Right kidney (tissue), 9 donors: Measurements from ENCODE around the gene CCP110.

Source experiments
- DNase-seq: peaks from one replicate; pipeline ENCODE4 v3.0.0-alpha.2; 2016
- long read RNA-seq, 8 donors: transcript quantifications; one replicate each; lab custom pipeline, GENCODE V29; 2026

Gene CCP110
- long read RNA-seq, donor 1, partial matches to known transcripts: 0 of 2 reads
- long read RNA-seq, donor 1, other reads (novel, unspliced or antisense): 0 of 2 reads
- long read RNA-seq, donor 2: 0 reads
- long read RNA-seq, donor 3, partial matches to known transcripts: 0 of 1 reads
- long read RNA-seq, donor 3, other reads (novel, unspliced or antisense): 0 of 1 reads
- long read RNA-seq, donor 4, full-length matches to known transcripts: 1 of 1 reads
- long read RNA-seq, donor 4, partial matches to known transcripts: 0 of 1 reads
- long read RNA-seq, donor 4, other reads (novel, unspliced or antisense): 0 of 1 reads
- long read RNA-seq, donor 5, partial matches to known transcripts: 8 of 8 reads
- long read RNA-seq, donor 5, other reads (novel, unspliced or antisense): 0 of 8 reads
- long read RNA-seq, donor 6, partial matches to known transcripts: 5 of 5 reads
- long read RNA-seq, donor 6, other reads (novel, unspliced or antisense): 0 of 5 reads
- long read RNA-seq, donor 7: 0 reads
- long read RNA-seq, donor 8: 0 reads

DNA sequence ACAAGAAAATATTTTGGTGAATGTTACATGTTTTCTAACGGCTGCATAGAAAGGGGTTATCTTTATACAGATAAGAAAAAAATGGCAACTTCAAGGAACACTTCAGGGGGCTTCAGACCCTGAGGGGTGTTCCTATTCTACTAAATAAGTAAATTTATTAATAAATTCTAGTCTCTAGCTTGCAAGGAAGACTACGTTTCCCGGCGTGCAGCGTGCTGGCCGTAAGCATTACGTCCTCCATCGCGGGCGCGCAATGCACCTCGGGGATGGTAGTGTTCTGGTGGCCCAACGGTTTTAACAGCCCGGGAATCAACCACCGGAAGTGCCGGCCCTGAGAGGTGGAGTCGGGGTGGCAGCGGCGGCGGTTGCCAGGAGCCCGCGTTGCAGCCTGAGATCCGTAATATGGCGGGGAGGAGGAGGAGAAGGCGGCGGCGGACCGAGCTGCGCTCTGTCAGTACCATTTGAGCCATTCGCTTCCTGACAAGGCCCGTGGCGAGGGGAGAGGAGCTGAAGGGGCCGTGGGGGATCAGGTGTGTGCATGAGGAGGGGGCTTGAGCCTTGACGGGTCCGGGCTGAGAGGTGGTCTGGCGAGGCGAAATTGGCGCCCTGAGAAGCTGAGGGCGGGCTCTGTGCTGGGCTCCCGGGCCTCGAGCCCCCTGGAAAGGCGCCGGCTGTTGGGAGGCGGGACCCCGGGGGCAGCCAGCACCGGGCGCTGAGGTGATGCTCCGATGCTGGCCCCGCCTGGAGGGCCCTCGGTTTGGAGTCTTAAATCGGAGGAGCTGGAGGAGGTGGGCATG is at the start of gene CCP110:
Gene CCP110, plus strand, starts transcription at position 384 of the 797 bp plus-strand sequence. CDS start 3,940 bp downstream, outside the sequence.
- DNase-seq: peak; percentile 82

DNA sequence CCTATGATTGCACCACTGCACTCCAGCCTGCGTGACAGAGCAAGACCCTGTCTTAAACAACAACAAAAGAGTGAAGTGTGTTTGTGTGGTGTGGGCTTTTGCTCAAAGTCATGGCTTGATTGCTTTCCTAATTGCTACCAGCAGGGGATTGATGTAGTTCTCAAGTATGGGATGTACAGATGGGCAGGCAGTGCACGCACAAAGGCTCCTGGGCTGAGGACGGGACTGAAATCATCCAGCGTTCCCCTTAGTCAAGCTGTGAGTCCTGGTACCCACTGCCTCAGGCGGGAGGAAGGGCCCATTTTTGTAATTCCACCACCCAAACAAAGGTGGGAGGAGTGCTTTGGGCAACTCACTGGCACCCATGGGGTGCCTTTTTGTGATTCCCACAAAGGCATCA is 49.1 kb upstream of the CCP110 start:
- no peak for DNase-seq

GRCh38 chr16:19478505-19478904 is 45.2 kb upstream of the CCP110 start:
- DNase-seq: no peak

DNA sequence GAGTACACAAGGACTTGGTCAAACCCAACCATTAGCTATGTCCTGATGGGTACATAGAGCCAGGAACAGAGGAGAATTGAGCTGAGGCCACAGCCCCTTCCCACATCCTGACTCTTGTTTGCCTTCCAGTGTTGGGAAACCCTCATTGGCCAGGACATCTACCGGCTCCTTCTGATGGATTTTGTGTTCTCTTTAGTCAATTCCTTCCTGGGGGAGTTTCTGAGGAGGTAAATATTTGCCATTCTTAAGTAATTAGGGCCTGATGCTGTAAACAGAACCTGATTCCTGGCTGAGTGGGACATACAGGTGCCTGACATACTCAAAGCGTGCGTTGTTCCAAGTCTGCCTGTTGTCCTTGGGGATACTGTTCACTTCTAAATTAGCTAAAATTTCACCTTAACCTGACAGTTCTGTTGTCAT is 44.4 kb upstream of the CCP110 start:
- no peak for DNase-seq

DNA sequence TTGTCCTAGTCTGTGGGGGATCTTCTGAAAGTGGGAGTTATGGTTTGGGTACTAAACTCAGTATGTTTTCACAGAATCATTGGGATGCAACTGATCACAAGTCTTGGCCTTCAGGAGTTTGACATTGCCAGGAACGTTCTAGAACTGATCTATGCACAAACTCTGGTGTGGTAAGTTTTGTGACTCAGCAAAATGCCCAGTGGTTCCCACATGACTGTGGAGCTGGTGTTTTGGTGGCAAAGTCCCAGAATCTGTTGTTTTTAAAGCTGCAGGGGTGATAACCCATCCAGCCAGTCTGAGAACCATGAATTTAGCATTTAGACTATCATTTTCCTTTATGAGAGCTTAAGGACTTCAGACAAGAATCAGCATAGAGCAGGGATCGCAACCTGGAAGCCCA is 42.4 kb upstream of the CCP110 start:
- DNase-seq: no peak

DNA sequence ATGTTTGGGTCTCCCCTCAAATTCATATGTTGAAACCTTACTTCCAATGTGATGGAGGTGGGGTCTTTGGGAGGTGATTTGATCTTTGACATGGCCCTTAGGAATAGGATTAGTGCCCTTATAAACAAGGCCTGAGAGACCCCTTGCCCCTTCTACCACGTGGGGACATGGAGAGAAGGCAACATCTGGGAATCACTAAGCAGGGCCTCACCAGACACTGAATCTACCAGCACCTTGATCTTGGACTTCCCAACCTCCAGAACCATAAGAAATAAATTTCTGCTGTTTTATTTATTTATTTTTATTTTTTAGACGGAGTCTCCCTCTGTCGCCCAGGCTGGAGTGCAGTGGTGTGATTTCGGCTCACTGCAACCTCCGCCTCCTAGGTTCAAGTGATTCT is 42.0 kb upstream of the CCP110 start:
- no peak for DNase-seq

DNA sequence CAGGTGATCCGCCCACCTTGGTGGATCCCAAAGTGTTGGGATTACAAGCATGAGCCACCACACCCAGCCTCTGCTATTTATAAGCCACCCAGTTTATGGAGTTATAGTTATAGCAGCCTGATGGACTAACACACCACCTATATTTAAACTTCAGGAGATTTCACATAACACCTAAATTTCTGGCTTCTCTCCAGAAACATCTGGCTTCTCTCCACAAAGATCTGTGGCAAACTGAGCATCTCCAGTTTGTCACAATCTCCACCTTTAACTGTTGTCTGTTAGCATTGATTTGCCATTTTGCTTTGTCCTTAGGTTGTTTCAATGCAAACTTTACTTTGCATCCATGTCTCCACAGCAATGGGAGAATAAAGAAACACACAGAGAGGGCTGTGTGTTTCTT is 41.5 kb upstream of the CCP110 start:
- DNase-seq: no peak

- DNase-seq: no peak
Observed at GRCh38 chr16:19484096-19484495, 39.6 kb upstream of the CCP110 start.

DNA sequence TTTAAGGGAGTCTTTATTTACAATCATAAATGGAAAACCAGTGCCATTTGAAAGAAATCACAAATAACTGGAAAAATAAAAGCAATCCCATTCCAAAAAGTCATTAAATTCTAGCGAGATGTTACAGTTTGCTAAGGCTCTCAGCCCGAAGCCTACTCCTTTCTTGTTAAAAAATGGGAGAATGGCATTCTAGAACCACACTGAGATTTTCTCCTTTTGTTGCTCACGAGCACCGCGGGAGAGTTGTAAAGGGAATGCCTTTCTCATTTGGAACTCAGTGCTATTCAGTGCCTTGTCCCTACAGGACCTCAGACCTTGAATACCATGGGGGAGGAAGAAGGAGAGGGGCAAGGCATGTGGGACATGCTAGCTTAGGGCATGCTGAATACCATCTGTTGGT is 38.1 kb upstream of the CCP110 start:
- no peak for DNase-seq

GRCh38 chr16:19486051-19486450 is 37.7 kb upstream of the CCP110 start:
- DNase-seq: no peak

DNA sequence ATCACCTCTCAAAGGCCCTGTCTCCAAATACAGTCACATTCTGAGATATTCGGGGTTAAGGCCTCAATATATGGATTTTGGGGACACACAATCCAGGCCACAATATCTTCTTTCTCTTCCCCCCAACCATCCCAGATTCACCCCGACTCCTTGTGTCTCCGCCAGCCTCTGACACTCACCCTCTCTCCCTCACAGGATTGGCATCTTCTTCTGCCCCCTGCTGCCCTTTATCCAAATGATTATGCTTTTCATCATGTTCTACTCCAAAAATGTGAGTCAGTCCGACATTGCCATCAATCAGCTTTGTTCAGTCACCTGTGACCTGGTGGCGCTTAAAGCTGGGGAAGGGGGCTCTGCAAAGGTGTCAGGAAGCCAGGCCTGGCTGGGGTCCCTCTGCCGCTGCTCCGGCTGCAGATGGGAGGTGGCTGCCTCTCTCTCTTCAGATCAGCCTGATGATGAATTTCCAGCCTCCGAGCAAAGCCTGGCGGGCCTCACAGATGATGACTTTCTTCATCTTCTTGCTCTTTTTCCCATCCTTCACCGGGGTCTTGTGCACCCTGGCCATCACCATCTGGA is 36.9 kb upstream of the CCP110 start:
- no peak for DNase-seq

DNA sequence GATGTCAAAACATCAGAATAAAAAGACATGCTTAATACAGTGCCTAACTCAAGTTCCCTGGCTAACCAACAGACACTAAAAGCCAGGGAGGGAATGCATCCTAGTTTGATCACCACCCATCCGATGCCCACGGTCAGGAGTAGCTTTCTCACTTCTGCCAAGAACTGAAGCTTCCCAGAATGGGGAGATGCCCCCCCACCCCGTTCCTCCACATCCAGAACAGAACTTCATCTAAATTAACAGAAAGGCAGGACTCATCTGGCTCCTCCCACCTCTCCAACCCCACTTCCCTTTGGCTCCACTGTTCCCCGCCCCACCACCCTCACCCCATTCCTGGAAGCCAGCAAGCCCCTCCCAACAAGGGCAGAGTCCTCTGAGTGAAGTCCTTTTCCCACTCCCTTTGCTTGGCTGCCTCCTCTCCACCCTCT is 35.5 kb upstream of the CCP110 start:
- DNase-seq: no peak

DNA sequence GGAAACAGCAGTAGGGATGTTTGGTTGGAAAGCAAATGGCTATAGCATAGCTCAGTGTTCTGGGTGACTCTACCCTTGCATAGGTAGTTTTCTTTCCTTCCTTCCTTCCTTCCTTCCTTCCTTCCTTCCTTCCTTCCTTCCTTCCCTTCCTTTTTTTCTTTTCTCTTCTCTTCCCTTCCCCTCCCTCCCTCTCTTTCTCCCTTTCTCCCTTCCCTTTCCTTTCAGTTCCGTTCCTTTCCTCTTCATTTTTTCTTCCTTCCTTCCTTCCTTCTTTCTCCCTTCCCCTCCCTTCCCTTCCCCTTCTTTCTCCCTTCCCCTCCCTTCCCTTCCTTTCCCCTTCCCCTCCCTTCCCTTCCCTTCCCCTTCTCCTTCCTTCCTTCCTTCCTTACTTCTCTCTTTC is 33.1 kb upstream of the CCP110 start:
- no peak for DNase-seq

DNA sequence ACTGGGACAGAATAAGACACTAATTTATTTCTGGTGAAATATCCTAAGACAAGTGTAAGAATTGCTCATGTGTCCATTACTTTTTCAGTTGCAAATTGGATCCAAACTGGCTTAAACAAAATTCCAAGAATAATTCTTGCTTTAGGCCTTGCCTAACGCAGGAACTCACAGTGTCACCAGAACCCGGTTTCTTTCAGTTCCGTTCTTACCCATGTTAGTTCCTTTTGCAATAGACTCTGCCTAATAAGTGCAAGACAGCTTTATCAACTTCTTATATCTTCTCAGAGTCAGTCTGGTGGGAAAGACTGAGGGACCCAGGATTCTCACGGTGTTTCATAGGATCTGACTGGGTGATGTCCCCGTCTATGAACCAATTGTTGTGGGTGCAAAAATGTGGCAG is 26.6 kb upstream of the CCP110 start:
- DNase-seq: no peak

DNA sequence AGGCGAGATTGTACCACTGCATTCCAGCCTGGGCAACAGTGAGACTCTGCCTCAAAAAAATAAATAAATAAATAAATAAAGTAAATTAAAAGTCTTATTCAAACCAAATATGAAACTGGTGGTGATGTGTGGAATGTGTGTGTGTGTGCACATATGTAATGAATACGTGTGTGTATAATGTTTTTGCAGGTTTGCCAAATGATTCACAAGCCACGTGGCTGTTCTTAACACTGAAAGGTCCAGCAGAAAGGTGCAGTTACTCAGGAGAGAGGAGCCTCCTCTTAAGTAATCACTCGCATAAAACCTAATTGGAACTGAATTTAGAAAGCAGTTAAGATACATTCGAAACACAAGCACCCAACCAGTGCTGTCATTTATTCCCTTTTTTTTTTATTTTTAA is 24.7 kb upstream of the CCP110 start:
- DNase-seq: no peak

DNA sequence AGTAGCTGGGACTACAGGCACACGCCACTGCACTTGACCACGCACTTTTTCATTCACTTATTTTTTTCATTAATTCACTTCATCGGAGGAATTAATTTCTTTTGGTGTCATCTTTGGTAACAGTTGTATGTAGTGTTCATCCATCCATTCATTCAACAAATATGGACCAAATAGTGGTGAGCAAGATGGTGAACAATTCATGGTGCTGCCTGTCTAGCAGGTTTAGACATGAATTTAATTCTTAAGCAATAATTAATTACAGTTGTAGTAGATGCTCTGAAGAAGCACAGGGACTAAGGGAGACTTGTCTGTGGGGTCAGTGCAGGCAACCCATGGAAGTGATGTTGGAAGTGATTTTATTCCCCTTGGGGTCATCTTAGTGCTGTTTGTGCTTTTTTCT is 24.3 kb upstream of the CCP110 start:
- DNase-seq: no peak

- no peak for DNase-seq
Observed at GRCh38 chr16:19502395-19503131, 21.2 kb upstream of the CCP110 start.

DNA sequence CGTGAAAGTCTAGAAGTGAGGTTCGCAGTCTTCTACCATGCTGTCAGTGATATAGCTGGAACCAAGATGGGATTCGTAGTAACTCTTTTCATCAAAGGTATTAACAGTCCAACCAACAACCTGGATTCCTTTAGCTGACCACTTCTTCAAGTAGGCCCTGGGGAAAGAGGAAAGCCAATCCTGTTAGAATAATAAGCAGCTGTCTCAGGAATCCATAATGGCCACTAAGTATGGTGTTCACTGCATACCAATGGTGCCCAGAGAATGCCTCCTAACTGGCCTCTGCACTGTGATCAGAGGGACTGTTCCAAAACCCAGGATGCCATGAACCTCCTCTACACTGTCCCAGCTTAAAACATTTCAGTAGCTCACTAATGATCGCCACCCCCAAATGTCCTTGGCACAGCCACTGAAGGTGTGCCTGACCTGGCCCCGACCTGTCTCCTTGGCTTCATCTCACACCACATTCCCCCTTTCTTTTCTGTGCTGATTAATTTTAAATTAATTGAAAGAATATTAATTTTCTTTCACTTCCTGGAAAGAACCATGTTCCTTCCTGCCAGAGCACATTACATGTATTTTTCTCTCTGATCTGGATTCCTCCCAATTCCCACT is 20.2 kb upstream of the CCP110 start:
- DNase-seq: no peak

DNA sequence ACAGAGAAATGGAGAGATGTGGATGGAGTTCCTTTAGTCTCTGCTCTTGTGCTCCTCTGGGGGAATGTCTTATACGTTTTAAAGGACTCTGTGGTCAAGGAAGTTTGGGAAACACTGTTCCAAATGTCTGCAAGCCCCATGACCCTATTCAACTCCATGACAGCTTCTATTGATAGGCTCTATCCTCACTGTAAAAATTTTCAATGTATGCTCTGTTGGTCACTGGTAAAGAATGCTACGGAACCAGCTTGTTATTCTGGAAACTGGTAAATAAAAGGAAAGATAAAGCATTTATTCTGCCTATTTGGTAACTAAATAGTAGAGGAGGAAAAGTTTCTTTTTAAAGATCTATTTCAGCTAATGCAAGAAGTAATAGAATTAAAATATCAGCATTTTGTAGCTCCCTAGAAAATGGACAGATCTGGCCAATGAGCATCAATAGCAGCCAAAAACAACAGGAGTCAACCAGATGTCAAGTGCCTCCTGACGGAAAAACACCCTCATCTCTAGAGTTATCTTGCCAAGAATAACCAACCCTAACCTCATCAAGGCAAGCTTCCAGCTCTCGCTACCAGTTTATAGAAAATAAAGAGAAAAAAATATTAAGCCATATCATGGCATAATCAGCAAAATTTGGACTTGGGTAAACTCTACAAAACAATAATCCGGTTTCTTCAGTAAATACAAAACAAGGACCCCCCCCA is 18.0 kb upstream of the CCP110 start:
- no peak for DNase-seq

- no peak for DNase-seq
Observed at GRCh38 chr16:19506965-19507364, 16.8 kb upstream of the CCP110 start.

- DNase-seq: no peak
Observed at GRCh38 chr16:19507867-19508266, 15.9 kb upstream of the CCP110 start.
